CD8-positive, alpha-beta memory T cell (primary cell): ENCODE results near the gene RGS17. TPM values are rescaled to one million over a fixed set of nuclear protein-coding genes. Genes with fewer than 3 reads are reported as not detected.

ENCODE experiments used
- CTCF ChIA-PET: fragments of 350-600 bp; sonication (Branson Sonifier 250); formaldehyde crosslinking; loops from one replicate; lab custom pipeline; 2021; ENCODE audit warnings: antibody characterized with exemption; lab: Charles Lee
- POLR2A ChIA-PET: fragments of 350-600 bp; sonication (Branson Sonifier 250); formaldehyde crosslinking; loops from one replicate; lab custom pipeline; 2021; ENCODE audit warnings: antibody characterized with exemption; lab: Charles Lee
- DNase-seq, 5 donors: peaks; one replicate each; pipeline versions ENCODE4 v3.0.0 to v3.0.0-alpha.2; 2020 to 2022; ENCODE audit warnings: mixed read lengths in 1 of 5
- H3K27ac ChIP-seq: one replicate; pipeline ENCODE4 v1.7.0; 2013; ENCODE audit warnings: low read depth, mild to moderate bottlenecking, low read length, moderate library complexity
- H3K27me3 ChIP-seq: 2 replicates; pipeline ENCODE4 v1.7.0; 2013; ENCODE audit warnings: low read length, mild to moderate bottlenecking; ENCODE audit not compliant: insufficient read depth, poor library complexity, severe bottlenecking
- H3K36me3 ChIP-seq: 2 replicates; pipeline ENCODE4 v1.7.0; 2013; ENCODE audit warnings: mild to moderate bottlenecking, low read length, moderate library complexity; ENCODE audit not compliant: insufficient read depth
- H3K4me1 ChIP-seq: 2 replicates; pipeline ENCODE4 v1.7.0; 2013; ENCODE audit warnings: mild to moderate bottlenecking, low read length, moderate library complexity; ENCODE audit not compliant: insufficient read depth
- H3K4me3 ChIP-seq: 2 replicates; pipeline ENCODE4 v1.7.0; 2013; ENCODE audit warnings: mild to moderate bottlenecking, low read length
- H3K9me3 ChIP-seq: 2 replicates; pipeline ENCODE4 v1.7.0; 2013; ENCODE audit warnings: mild to moderate bottlenecking, low read length
- H3K27ac Mint-ChIP-seq, 8 donors: one replicate each; pipeline ENCODE4 v1.8.0; 2020 to 2021; ENCODE audit warnings: mixed read lengths in 8 of 8, mild to moderate bottlenecking in 6 of 8, inconsistent platforms in 3 of 8, moderate library complexity in 3 of 8
- H3K27me3 Mint-ChIP-seq, 2 donors: one replicate each; pipeline ENCODE4 v1.8.0; 2020 to 2021; ENCODE audit warnings: mixed read lengths in 2 of 2, mild to moderate bottlenecking in 1 of 2, moderate library complexity in 1 of 2
- H3K36me3 Mint-ChIP-seq, 3 donors: one replicate each; pipeline ENCODE4 v1.8.0; 2020 to 2021; ENCODE audit warnings: mixed read lengths in 3 of 3, inconsistent platforms in 1 of 3, mild to moderate bottlenecking in 1 of 3
- H3K4me1 Mint-ChIP-seq, 3 donors: one replicate each; pipeline ENCODE4 v1.8.0; 2020 to 2021; ENCODE audit warnings: mixed read lengths in 3 of 3, inconsistent platforms in 1 of 3, mild to moderate bottlenecking in 1 of 3
- H3K4me3 Mint-ChIP-seq, 7 donors: one replicate each; pipeline ENCODE4 v1.8.0; 2020 to 2021; ENCODE audit warnings: mixed read lengths in 7 of 7, mild to moderate bottlenecking in 6 of 7, moderate library complexity in 4 of 7, inconsistent platforms in 2 of 7
- H3K9me3 Mint-ChIP-seq, 5 donors: one replicate each; pipeline ENCODE4 v1.8.0; 2020 to 2022; ENCODE audit warnings: mixed read lengths in 5 of 5, mild to moderate bottlenecking in 3 of 5, moderate library complexity in 2 of 5, inconsistent platforms in 1 of 5
- polyA plus RNA-seq: library from polyadenylated mRNA; unstranded; fragments of 300-500 nt; fragmentation: Illumina TruSeq; gene quantifications from one replicate; pipeline ENCODE4 v1.2.3, GENCODE V29; 2021
- total RNA-seq, 2 experiments: library from RNA; stranded (reverse); gene quantifications; one replicate each; pipeline ENCODE4 v1.2.3, GENCODE V29; 2021

RGS17 gene
- total and polyA plus RNA-seq, 3 experiments from 2014 or later = 0.02 to 0.49 TPM; not detected in 1

- DNase-seq = no peak
- Histone ChIP-seq H3K4me3 (no peak overlapping the region), H3K9me3 (no peaks in the 10 kb centered on the region), H3K36me3 (no peaks in the 10 kb centered on the region), H3K4me1 (no peaks in the 10 kb centered on the region), H3K27ac (no peak overlapping the region), H3K27me3 (no peaks in the 10 kb centered on the region)
- Mint-ChIP-seq H3K36me3 (no peaks in the 10 kb centered on the region), H3K27me3 (peaks cover 3 to 26% of the 10 kb centered on the region in 2 donors), H3K4me1 (peaks cover 0 to 7% (median 3%) of the 10 kb centered on the region in 3 donors), H3K9me3 (no peaks in the 10 kb centered on the region), H3K27ac (no peak overlapping the region), H3K4me3 (no peak overlapping the region)
- ChIA-PET CTCF (no interaction called here), POLR2A (no interaction called here)
Observed at GRCh38 chr6:153088796-153089195, 42.3 kb downstream of the RGS17 start.

GRCh38 chr6:153087436-153087835 is 43.6 kb downstream of the RGS17 start:
- no peaks in the 10 kb centered on the region for H3K27me3 ChIP-seq
- H3K9me3 ChIP-seq = no peaks in the 10 kb centered on the region
- no peak overlapping the region for H3K27ac ChIP-seq
- Mint-ChIP-seq H3K4me3 (no peak overlapping the region), H3K27ac (no peak overlapping the region), H3K4me1 (peaks cover 0 to under 1% (median under 1%) of the 10 kb centered on the region in 3 donors), H3K9me3 (no peaks in the 10 kb centered on the region), H3K27me3 (peaks cover 5 to 35% of the 10 kb centered on the region in 2 donors), H3K36me3 (no peaks in the 10 kb centered on the region)
- no peak for DNase-seq
- H3K4me1 ChIP-seq = no peaks in the 10 kb centered on the region
- ChIA-PET CTCF (no interaction called here), POLR2A (no interaction called here)
- no peaks in the 10 kb centered on the region for H3K36me3 ChIP-seq
- H3K4me3 ChIP-seq = no peak overlapping the region

GRCh38 chr6:153086225-153086990 is 44.7 kb downstream of the RGS17 start:
- Histone ChIP-seq H3K27ac (no peak overlapping the region), H3K27me3 (no peaks in the 10 kb centered on the region), H3K4me1 (no peaks in the 10 kb centered on the region), H3K4me3 (no peak overlapping the region), H3K9me3 (no peaks in the 10 kb centered on the region), H3K36me3 (no peaks in the 10 kb centered on the region)
- ChIA-PET POLR2A (no interaction called here), CTCF (no interaction called here)
- peaks cover 5 to 38% of the 10 kb centered on the region in 2 donors for H3K27me3 Mint-ChIP-seq
- no peaks in the 10 kb centered on the region for H3K4me1 Mint-ChIP-seq
- H3K4me3 Mint-ChIP-seq = no peak overlapping the region
- no peak for DNase-seq
- no peaks in the 10 kb centered on the region for H3K36me3 Mint-ChIP-seq
- no peak overlapping the region for H3K27ac Mint-ChIP-seq
- H3K9me3 Mint-ChIP-seq = no peaks in the 10 kb centered on the region

GRCh38 chr6:153085239-153085638 is 45.8 kb downstream of the RGS17 start:
- DNase-seq = no peak
- Mint-ChIP-seq H3K4me1 (no peaks in the 10 kb centered on the region), H3K4me3 (no peak overlapping the region), H3K27ac (no peak overlapping the region), H3K27me3 (peaks cover 5 to 38% of the 10 kb centered on the region in 2 donors), H3K9me3 (no peaks in the 10 kb centered on the region), H3K36me3 (no peaks in the 10 kb centered on the region)
- ChIA-PET CTCF (no interaction called here), POLR2A (no interaction called here)
- H3K27ac ChIP-seq = no peak overlapping the region
- no peaks in the 10 kb centered on the region for H3K36me3 ChIP-seq
- no peak overlapping the region for H3K4me3 ChIP-seq
- no peaks in the 10 kb centered on the region for H3K27me3 ChIP-seq
- no peaks in the 10 kb centered on the region for H3K4me1 ChIP-seq
- H3K9me3 ChIP-seq = no peaks in the 10 kb centered on the region

- Mint-ChIP-seq H3K9me3 (no peaks in the 10 kb centered on the region), H3K4me1 (no peaks in the 10 kb centered on the region), H3K4me3 (no peak overlapping the region), H3K27me3 (peaks cover 5 to 38% of the 10 kb centered on the region in 2 donors), H3K27ac (no peak overlapping the region), H3K36me3 (no peaks in the 10 kb centered on the region)
- ChIA-PET CTCF (no interaction called here), POLR2A (no interaction called here)
- H3K27me3 ChIP-seq = no peaks in the 10 kb centered on the region
- H3K36me3 ChIP-seq = no peaks in the 10 kb centered on the region
- no peak overlapping the region for H3K27ac ChIP-seq
- H3K4me3 ChIP-seq = no peak overlapping the region
- DNase-seq = no peak
- H3K9me3 ChIP-seq = no peaks in the 10 kb centered on the region
- H3K4me1 ChIP-seq = no peaks in the 10 kb centered on the region
Observed at GRCh38 chr6:153084393-153084792, 46.7 kb downstream of the RGS17 start.

- Mint-ChIP-seq H3K4me3 (no peak overlapping the region), H3K27me3 (peaks cover 5 to 38% of the 10 kb centered on the region in 2 donors)
- POLR2A ChIA-PET = no interaction called here
Observed at GRCh38 chr6:153083869-153084268, 47.2 kb downstream of the RGS17 start.

GRCh38 chr6:153081914-153082313 is 49.2 kb downstream of the RGS17 start:
- H3K27me3 ChIP-seq = no peaks in the 10 kb centered on the region
- CTCF ChIA-PET = no interaction called here
- DNase-seq = no peak
- peaks cover 5 to 36% of the 10 kb centered on the region in 2 donors for H3K27me3 Mint-ChIP-seq
- no peaks in the 10 kb centered on the region for H3K9me3 Mint-ChIP-seq
- no peaks in the 10 kb centered on the region for H3K9me3 ChIP-seq
- no peaks in the 10 kb centered on the region for H3K4me1 Mint-ChIP-seq
- no peak overlapping the region for H3K4me3 ChIP-seq
- H3K36me3 ChIP-seq = no peaks in the 10 kb centered on the region
- no peak overlapping the region for H3K27ac ChIP-seq
- no peak overlapping the region for H3K4me3 Mint-ChIP-seq
- H3K36me3 Mint-ChIP-seq = no peaks in the 10 kb centered on the region
- no peaks in the 10 kb centered on the region for H3K4me1 ChIP-seq
- POLR2A ChIA-PET = no interaction called here
- H3K27ac Mint-ChIP-seq = no peak overlapping the region

More at GRCh38 chr6:153083869-153084268, 47.2 kb downstream of the RGS17 start:
- H3K4me1 Mint-ChIP-seq = no peaks in the 10 kb centered on the region
- CTCF ChIA-PET = no interaction called here
- no peak overlapping the region for H3K27ac Mint-ChIP-seq
- no peaks in the 10 kb centered on the region for H3K36me3 Mint-ChIP-seq
- H3K27me3 ChIP-seq = no peaks in the 10 kb centered on the region
- no peaks in the 10 kb centered on the region for H3K9me3 ChIP-seq
- H3K27ac ChIP-seq = no peak overlapping the region
- no peaks in the 10 kb centered on the region for H3K36me3 ChIP-seq
- H3K9me3 Mint-ChIP-seq = no peaks in the 10 kb centered on the region
- H3K4me1 ChIP-seq = no peaks in the 10 kb centered on the region
- DNase-seq = no peak
- H3K4me3 ChIP-seq = no peak overlapping the region

- Mint-ChIP-seq H3K27ac (no peak overlapping the region), H3K4me3 (no peak overlapping the region), H3K9me3 (no peaks in the 10 kb centered on the region), H3K4me1 (no peaks in the 10 kb centered on the region), H3K36me3 (no peaks in the 10 kb centered on the region), H3K27me3 (peaks cover 7 to 13% of the 10 kb centered on the region in 2 donors)
- H3K27me3 ChIP-seq = no peaks in the 10 kb centered on the region
- no peak for DNase-seq
- H3K4me1 ChIP-seq = no peaks in the 10 kb centered on the region
- no peaks in the 10 kb centered on the region for H3K36me3 ChIP-seq
- no peak overlapping the region for H3K27ac ChIP-seq
- POLR2A ChIA-PET = no interaction called here
- no peaks in the 10 kb centered on the region for H3K9me3 ChIP-seq
- no peak overlapping the region for H3K4me3 ChIP-seq
- CTCF ChIA-PET = no interaction called here
Observed at GRCh38 chr6:153076431-153076830, 54.7 kb downstream of the RGS17 start.
